CD4-positive, alpha-beta memory T cell (primary cell): ENCODE data around the gene MAU2. TPM values are rescaled to one million over a fixed set of nuclear protein-coding genes. Genes with fewer than 3 reads are reported as not detected.

ENCODE experiments used
- CTCF ChIA-PET: fragments of 350-600 bp; sonication (Branson Sonifier 250); formaldehyde crosslinking; loops from one replicate; lab custom pipeline; 2021; ENCODE audit warnings: inconsistent platforms; ENCODE audit not compliant: partially characterized antibody; lab: Charles Lee
- POLR2A ChIA-PET: fragments of 350-600 bp; sonication (Branson Sonifier 250); formaldehyde crosslinking; loops from one replicate; lab custom pipeline; 2021; ENCODE audit not compliant: partially characterized antibody; lab: Charles Lee
- DNase-seq, 5 donors: peaks; one replicate each; pipeline versions ENCODE4 v3.0.0 to v3.0.0-alpha.2; 2020 to 2022; ENCODE audit warnings: mixed read lengths in 1 of 5
- H3K27ac ChIP-seq: one replicate; pipeline ENCODE4 v1.7.0; 2013; ENCODE audit warnings: low read depth, low read length
- H3K27me3 ChIP-seq: 2 replicates; pipeline ENCODE4 v1.7.0; 2013; ENCODE audit warnings: mild to moderate bottlenecking, low read length, moderate library complexity; ENCODE audit not compliant: insufficient read depth
- H3K36me3 ChIP-seq: 2 replicates; pipeline ENCODE4 v1.7.0; 2013; ENCODE audit warnings: mild to moderate bottlenecking, low read length, moderate library complexity; ENCODE audit not compliant: insufficient read depth
- H3K4me1 ChIP-seq: 2 replicates; pipeline ENCODE4 v1.7.0; 2013; ENCODE audit warnings: mild to moderate bottlenecking, low read length, moderate library complexity; ENCODE audit not compliant: insufficient read depth
- H3K4me3 ChIP-seq, 2 donors: one replicate each; pipeline ENCODE4 v1.7.0; 2013; ENCODE audit warnings: low read length in 2 of 2, mild to moderate bottlenecking in 1 of 2
- H3K9me3 ChIP-seq, 2 donors: one replicate each; pipeline ENCODE4 v1.7.0; 2013; ENCODE audit warnings: low read length in 2 of 2, control low read depth in 1 of 2; ENCODE audit not compliant: control insufficient read depth in 1 of 2
- H3K27ac Mint-ChIP-seq, 7 donors: one replicate each; pipeline ENCODE4 v1.8.0; 2020 to 2021; ENCODE audit warnings: mixed read lengths in 7 of 7, mild to moderate bottlenecking in 6 of 7, inconsistent platforms in 3 of 7, moderate library complexity in 3 of 7
- H3K27me3 Mint-ChIP-seq, 2 donors: one replicate each; pipeline ENCODE4 v1.8.0; 2020 to 2021; ENCODE audit warnings: mixed read lengths in 2 of 2
- H3K36me3 Mint-ChIP-seq, 2 donors: one replicate each; pipeline ENCODE4 v1.8.0; 2020 to 2021; ENCODE audit warnings: mixed read lengths in 2 of 2, inconsistent platforms in 1 of 2, mild to moderate bottlenecking in 1 of 2
- H3K4me1 Mint-ChIP-seq, 4 donors: one replicate each; pipeline ENCODE4 v1.8.0; 2020 to 2021; ENCODE audit warnings: mixed read lengths in 4 of 4, mild to moderate bottlenecking in 1 of 4
- H3K4me3 Mint-ChIP-seq, 8 donors: one replicate each; pipeline ENCODE4 v1.8.0; 2020 to 2021; ENCODE audit warnings: mixed read lengths in 8 of 8, mild to moderate bottlenecking in 7 of 8, moderate library complexity in 6 of 8, inconsistent platforms in 3 of 8
- H3K9me3 Mint-ChIP-seq, 8 donors: one replicate each; pipeline ENCODE4 v1.8.0; 2020 to 2021; ENCODE audit warnings: mixed read lengths in 8 of 8, mild to moderate bottlenecking in 5 of 8, inconsistent platforms in 3 of 8, moderate library complexity in 1 of 8
- intact Hi-C: fragments of 100-400 bp; cut with micrococcal nuclease; formaldehyde crosslinking; loops from one replicate; pipeline ENCODE4 v1.15.1; 2023
- polyA plus RNA-seq, 2 donors: library from polyadenylated mRNA; unstranded; fragments of 300-500 nt; fragmentation: Illumina TruSeq; gene quantifications; one replicate each; pipeline ENCODE4 v1.2.3, GENCODE V29; 2021
- total RNA-seq, 2 experiments: library from RNA; stranded (reverse); gene quantifications; one replicate each; pipeline ENCODE4 v1.2.3, GENCODE V29; 2021

MAU2 gene
- total and polyA plus RNA-seq, 4 experiments from 2014 or later, result 18.1 to 155 (median 86.5) TPM

DNA sequence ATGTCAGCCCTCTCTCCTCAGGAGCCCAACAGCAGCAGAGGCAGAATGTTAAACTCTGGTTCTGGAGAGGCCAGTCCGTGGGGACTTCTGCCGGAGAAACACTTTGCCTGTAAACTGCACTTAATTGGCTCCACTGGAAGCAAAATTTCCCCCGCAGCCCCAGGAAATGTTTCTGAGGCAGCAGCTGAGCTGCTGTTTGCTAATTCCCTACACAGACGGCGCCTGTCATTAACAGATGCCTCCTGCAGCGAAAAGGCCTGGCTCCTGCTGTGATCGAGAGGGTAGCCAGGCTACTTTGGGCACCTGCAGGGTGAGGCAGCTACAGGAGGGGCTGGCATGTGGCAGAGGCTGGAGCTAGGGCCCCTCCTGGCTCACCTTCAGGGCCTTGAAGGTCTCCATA lies 42.3 kb upstream of the MAU2 start:
- DNase-seq, result no peak
- H3K9me3 Mint-ChIP-seq, result no peaks in the 10 kb centered on the region
- no peak overlapping the region for H3K4me3 Mint-ChIP-seq
- H3K27me3 Mint-ChIP-seq, result peaks cover 3 to 4% of the 10 kb centered on the region in 2 donors
- peaks cover 4% of the 10 kb centered on the region for H3K4me1 ChIP-seq
- H3K36me3 Mint-ChIP-seq, result peaks cover 50 to 53% of the 10 kb centered on the region in 2 donors
- H3K4me3 ChIP-seq, result no peak overlapping the region
- no peaks in the 10 kb centered on the region for H3K27me3 ChIP-seq
- ChIA-PET POLR2A (no interaction called here), CTCF (no interaction called here)
- no peak overlapping the region for H3K27ac ChIP-seq
- H3K27ac Mint-ChIP-seq, result no peak overlapping the region
- H3K9me3 ChIP-seq, result no peaks in the 10 kb centered on the region
- H3K4me1 Mint-ChIP-seq, result peaks cover 4 to 11% (median 5%) of the 10 kb centered on the region in 4 donors
- peaks cover 55% of the 10 kb centered on the region for H3K36me3 ChIP-seq
- intact Hi-C loops, result no loop called here

DNA sequence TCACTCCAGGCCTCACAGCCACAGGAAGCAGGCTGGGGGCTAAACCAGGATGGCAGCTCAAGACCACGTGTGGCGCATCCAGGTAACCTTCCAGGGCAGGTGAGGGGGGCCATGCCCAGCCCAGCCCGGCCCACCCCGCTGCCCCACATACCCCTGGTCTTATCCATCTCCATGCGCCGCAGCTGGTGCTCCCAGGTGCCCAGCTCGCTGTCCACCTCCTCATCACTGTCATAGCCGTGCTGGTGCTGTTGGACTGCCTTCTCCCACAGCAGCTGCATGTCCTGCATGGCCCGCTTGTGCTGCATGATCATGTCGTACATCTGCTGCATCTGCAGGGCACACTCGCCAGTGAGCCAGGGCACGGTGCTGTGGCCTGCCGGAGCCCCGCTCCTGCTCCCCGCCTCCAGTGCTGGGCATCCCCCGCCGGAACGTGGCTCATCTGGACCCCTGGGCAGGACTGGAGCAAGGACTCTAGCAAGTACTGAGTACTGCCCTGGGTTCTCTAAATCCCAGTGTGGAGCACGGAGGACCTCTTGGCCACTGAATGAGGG lies 41.5 kb upstream of the MAU2 start:
- intact Hi-C loops, result no loop called here
- Mint-ChIP-seq H3K27ac (no peak overlapping the region), H3K4me3 (no peak overlapping the region), H3K9me3 (no peaks in the 10 kb centered on the region), H3K27me3 (peaks cover 0 to under 1% of the 10 kb centered on the region in 2 donors), H3K36me3 (peaks cover 51 to 53% of the 10 kb centered on the region in 2 donors), H3K4me1 (peaks cover 0 to 3% (median 0%) of the 10 kb centered on the region in 4 donors)
- DNase-seq, result no peak
- ChIA-PET POLR2A (no interaction called here), CTCF (no interaction called here)
- Histone ChIP-seq H3K27me3 (no peaks in the 10 kb centered on the region), H3K4me1 (no peaks in the 10 kb centered on the region), H3K36me3 (peaks cover 60% of the 10 kb centered on the region), H3K27ac (no peak overlapping the region), H3K4me3 (no peak overlapping the region), H3K9me3 (no peaks in the 10 kb centered on the region)

DNA sequence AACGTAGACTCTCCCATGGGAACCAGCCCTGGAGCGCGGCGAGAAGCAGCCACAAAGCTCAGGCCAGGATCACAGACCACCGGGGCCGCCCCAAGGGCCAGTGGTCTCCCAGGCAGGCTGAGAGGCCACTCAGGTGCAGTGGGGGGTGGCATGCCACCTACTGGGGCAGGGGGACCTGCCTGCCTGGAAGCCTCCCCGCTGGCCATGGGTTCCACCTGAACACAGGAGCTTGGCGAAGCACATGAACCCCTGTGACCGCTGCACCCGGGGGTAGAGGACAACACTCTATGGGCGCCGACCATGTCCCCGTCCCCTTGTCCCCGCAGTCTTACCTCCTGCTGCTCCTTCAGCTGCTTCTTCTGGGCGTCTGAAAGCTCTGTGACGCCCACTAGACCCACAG lies 40.8 kb upstream of the MAU2 start:
- Histone ChIP-seq H3K4me3 (no peak overlapping the region), H3K27me3 (no peaks in the 10 kb centered on the region), H3K4me1 (no peaks in the 10 kb centered on the region), H3K27ac (no peak overlapping the region), H3K9me3 (no peaks in the 10 kb centered on the region), H3K36me3 (peaks cover 60% of the 10 kb centered on the region)
- Mint-ChIP-seq H3K9me3 (peaks cover 0 to 4% (median 0%) of the 10 kb centered on the region in 8 donors), H3K36me3 (peaks cover 57 to 58% of the 10 kb centered on the region in 2 donors), H3K27me3 (no peaks in the 10 kb centered on the region), H3K4me1 (peaks cover 0 to 4% (median 0%) of the 10 kb centered on the region in 4 donors), H3K27ac (no peak overlapping the region), H3K4me3 (no peak overlapping the region)
- DNase-seq, result no peak
- ChIA-PET POLR2A (no interaction called here), CTCF (interaction anchor here (0.6 kb wide), 1 partner anchor 96 kb away, joined by 5 read pairs; no protein-coding TSS in a partner anchor)
- intact Hi-C loops, result no loop called here

DNA sequence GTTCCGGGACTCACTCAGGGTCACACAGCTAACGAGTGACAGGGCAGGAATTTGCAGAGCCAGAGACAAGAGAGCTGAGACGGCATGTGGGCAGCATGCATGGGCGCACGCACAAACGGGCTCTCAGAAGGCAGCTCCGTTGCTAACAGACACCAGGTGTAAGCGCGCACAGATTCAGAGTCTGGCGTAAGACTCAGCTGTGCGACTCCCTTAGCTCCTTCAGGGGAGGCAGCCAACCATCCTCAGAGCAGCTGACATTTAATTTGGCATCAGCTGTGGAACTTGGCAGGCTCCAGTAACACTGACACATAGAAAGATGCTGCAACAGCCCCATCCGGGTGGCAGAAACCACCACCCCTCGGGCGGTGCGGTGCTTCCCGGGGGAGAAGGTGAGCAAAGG lies 40.1 kb upstream of the MAU2 start:
- Mint-ChIP-seq H3K27me3 (no peaks in the 10 kb centered on the region), H3K27ac (no peak overlapping the region), H3K9me3 (peaks cover 0 to 4% (median 0%) of the 10 kb centered on the region in 8 donors), H3K4me1 (peaks cover 0 to 4% (median 0%) of the 10 kb centered on the region in 4 donors), H3K4me3 (no peak overlapping the region), H3K36me3 (peaks cover 57 to 58% of the 10 kb centered on the region in 2 donors)
- Histone ChIP-seq H3K36me3 (peaks cover 60% of the 10 kb centered on the region), H3K9me3 (no peaks in the 10 kb centered on the region), H3K27me3 (no peaks in the 10 kb centered on the region), H3K27ac (no peak overlapping the region), H3K4me3 (no peak overlapping the region), H3K4me1 (no peaks in the 10 kb centered on the region)
- no peak for DNase-seq
- intact Hi-C loops, result no loop called here
- ChIA-PET CTCF (interaction anchor here (0.6 kb wide), 1 partner anchor 97 kb away, joined by 5 read pairs; no protein-coding TSS in a partner anchor), POLR2A (no interaction called here)

DNA sequence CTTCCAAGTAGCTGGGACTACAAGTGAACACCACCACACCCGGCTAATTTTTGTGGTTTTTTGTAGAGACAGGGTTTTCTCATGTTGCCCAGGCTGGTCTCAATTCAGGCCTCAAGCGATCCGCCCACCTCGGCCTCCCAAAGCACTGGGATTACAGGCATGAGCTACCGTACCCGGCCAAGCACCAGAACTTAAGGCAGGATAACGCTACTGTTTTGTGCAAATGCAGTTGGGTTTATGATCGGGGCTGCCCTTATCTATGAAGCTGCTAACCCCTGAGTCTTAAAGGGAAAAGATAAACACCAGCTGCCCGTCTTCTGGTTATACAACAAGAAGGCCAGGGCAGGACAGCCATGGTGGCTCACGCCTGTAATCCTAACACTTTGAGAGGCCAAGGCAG lies 34.9 kb upstream of the MAU2 start:
- no peak for DNase-seq
- H3K36me3 Mint-ChIP-seq, result peaks cover 43 to 53% of the 10 kb centered on the region in 2 donors
- ChIA-PET POLR2A (no interaction called here), CTCF (no interaction called here)
- Histone ChIP-seq H3K27me3 (no peaks in the 10 kb centered on the region), H3K9me3 (no peaks in the 10 kb centered on the region), H3K27ac (no peak overlapping the region), H3K4me3 (no peak overlapping the region), H3K4me1 (no peaks in the 10 kb centered on the region), H3K36me3 (peaks cover 21% of the 10 kb centered on the region)
- no peaks in the 10 kb centered on the region for H3K27me3 Mint-ChIP-seq
- H3K27ac Mint-ChIP-seq, result no peak overlapping the region
- no peak overlapping the region for H3K4me3 Mint-ChIP-seq
- H3K4me1 Mint-ChIP-seq, result peaks cover 0 to 4% (median 0%) of the 10 kb centered on the region in 4 donors
- H3K9me3 Mint-ChIP-seq, result peaks cover 0 to 4% (median 0%) of the 10 kb centered on the region in 8 donors
- intact Hi-C loops, result no loop called here

DNA sequence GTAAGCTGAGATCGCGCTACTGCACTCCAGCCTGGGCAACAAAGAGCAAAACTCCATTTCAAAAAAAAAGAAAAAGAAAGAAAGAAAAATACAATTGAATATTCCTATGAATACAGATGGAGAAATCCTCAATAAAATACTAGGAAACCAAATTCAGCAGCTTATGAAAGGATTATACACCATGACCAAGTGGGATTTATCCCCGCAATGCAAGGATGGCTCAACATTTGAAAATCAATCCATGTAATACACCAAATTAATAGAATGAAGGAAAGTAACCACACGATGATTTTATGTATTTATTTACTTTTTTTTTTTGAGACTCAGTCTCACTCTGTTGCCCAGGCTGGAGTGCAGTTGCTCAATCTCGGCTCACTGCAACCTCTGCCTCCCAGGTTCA lies 28.0 kb upstream of the MAU2 start:
- peaks cover 58 to 63% of the 10 kb centered on the region in 2 donors for H3K36me3 Mint-ChIP-seq
- intact Hi-C loops, result no loop called here
- ChIA-PET CTCF (no interaction called here), POLR2A (no interaction called here)
- H3K4me1 Mint-ChIP-seq, result peaks cover 0 to 2% (median 1%) of the 10 kb centered on the region in 4 donors
- H3K9me3 Mint-ChIP-seq, result peaks cover 0 to 9% (median 0%) of the 10 kb centered on the region in 8 donors
- H3K9me3 ChIP-seq, result no peaks in the 10 kb centered on the region
- no peak for DNase-seq
- H3K36me3 ChIP-seq, result peaks cover 17% of the 10 kb centered on the region
- no peak overlapping the region for H3K4me3 ChIP-seq
- H3K27me3 ChIP-seq, result no peaks in the 10 kb centered on the region
- no peak overlapping the region for H3K27ac Mint-ChIP-seq
- H3K27ac ChIP-seq, result no peak overlapping the region
- no peak overlapping the region for H3K4me3 Mint-ChIP-seq
- H3K27me3 Mint-ChIP-seq, result no peaks in the 10 kb centered on the region
- H3K4me1 ChIP-seq, result no peaks in the 10 kb centered on the region

DNA sequence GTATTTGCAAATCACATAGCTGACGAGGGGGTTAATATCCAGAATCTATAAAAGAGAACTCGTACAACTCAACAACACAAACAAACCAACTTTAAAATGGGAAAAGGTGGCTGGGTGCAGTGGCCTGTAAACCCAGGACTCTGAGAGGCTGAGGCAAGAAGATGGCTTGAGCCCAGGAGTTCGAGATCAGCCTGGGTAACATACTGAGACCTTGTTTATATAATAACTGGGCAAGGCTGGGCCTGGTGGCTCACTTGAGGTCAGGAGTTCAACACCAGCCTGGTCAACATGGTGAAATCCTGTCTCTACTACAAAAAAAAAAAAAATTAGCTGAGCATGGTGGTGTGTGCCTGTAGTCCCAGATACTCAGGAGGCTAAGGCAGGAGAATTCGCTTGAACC lies 25.7 kb upstream of the MAU2 start:
- CTCF ChIA-PET, result no interaction called here
- DNase-seq, result no peak
- POLR2A ChIA-PET, result no interaction called here
- Histone ChIP-seq H3K27ac (no peak overlapping the region), H3K4me3 (no peak overlapping the region), H3K27me3 (no peaks in the 10 kb centered on the region), H3K9me3 (no peaks in the 10 kb centered on the region), H3K4me1 (no peaks in the 10 kb centered on the region), H3K36me3 (peaks cover 17% of the 10 kb centered on the region)
- Mint-ChIP-seq H3K27ac (no peak overlapping the region), H3K36me3 (peaks cover 48 to 60% of the 10 kb centered on the region in 2 donors), H3K27me3 (no peaks in the 10 kb centered on the region), H3K4me1 (peaks cover 0 to 2% (median 1%) of the 10 kb centered on the region in 4 donors), H3K4me3 (no peak overlapping the region), H3K9me3 (peaks cover 0 to 9% (median 0%) of the 10 kb centered on the region in 8 donors)
- intact Hi-C loops, result no loop called here
